ENCODE results near the gene EPS8.

Gene EPS8

GRCh38 chr12:15815730-15816129 is 26.5 kb upstream of the EPS8 start:
- Histone ChIP-seq H3K9ac (ENCODE audit: low read length) (no peak overlapping the region), H3K4me1 (ENCODE audit: insufficient read depth, low read length, severe bottlenecking) (no peaks in the 10 kb centered on the region), H3K4me2 (ENCODE audit: low read length) (no peak overlapping the region), H4K20me1 (ENCODE audit: insufficient read depth, low read length) (no peaks in the 10 kb centered on the region), H3K79me2 (ENCODE audit: insufficient read depth, low read length) (no peaks in the 10 kb centered on the region), H2AFZ (ENCODE audit: low read length) (no peak overlapping the region), H3K9me2 (ENCODE audit: low read depth, low read length) (no peaks in the 10 kb centered on the region), H3K36me3 (ENCODE audit: insufficient read depth, low read length) (no peaks in the 10 kb centered on the region), H3K27ac (ENCODE audit: low read depth, low read length, poor library complexity, severe bottlenecking) (no peak overlapping the region), H3K4me3 (ENCODE audit: low read depth, low read length, poor library complexity, severe bottlenecking) (no peak overlapping the region), H3K27me3 (ENCODE audit: insufficient read depth, low read length) (no peaks in the 10 kb centered on the region), H3K9me3 (ENCODE audit: low read length) (no peaks in the 10 kb centered on the region), H3F3A (ENCODE audit: insufficient read depth, low read length) (no peaks in the 10 kb centered on the region)
- TF ChIP-seq CTCF (IDR thresholded peaks at IDR 0.05; ENCODE audit: low read length), result no peak
- TF ChIP-seq EZH2 (IDR thresholded peaks at IDR 0.05; ENCODE audit: borderline replicate concordance, low read length), result no peak

DNA sequence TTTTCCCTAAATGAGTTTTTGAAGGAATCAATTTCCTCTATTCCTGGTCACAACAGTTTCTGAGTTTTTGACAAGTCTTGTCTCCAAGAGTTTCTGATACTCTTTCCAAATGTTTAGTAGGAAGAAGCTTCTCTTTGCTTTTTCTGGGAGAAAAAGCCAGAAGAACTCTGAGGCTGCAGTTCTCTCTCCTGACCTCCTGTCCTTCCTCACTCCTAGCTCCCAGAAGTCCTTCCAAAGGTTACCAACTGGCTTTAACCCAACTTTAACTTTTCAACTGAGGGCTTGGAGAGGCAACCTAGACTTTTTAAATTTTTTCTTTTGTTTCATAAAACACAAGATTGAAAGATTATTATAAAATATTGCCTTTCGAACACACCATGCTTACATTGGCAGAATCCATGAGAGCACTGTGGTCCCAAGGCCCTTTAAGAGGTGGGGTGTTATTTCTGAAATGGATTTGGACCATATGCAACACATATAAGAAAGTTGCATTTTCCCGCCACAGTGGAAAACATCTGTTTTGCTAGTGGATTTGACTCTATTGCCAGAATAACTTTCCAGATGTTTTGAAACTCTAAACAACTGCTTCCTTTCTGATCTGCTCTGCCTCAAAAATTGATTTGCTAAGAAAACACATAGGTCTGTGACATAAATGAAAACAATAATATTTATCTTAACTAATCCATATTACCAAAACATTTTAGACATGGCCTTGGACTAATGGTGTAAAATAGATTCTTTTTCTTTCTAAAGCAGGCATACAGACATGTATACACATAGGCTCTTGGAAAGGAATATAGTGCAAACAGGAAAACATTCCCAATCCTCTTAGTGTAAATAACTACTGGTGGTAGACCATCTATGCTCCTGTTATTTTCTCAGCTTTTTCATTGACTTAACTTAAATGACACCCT is 22.3 kb upstream of the EPS8 start:
- no peaks in the 10 kb centered on the region for H3K27me3 ChIP-seq (ENCODE audit: insufficient read depth, low read length)
- no peaks in the 10 kb centered on the region for H3K36me3 ChIP-seq (ENCODE audit: insufficient read depth, low read length)
- H3K9me2 ChIP-seq (ENCODE audit: low read depth, low read length), result no peaks in the 10 kb centered on the region
- no peak overlapping the region for H3K27ac ChIP-seq (ENCODE audit: low read depth, low read length, poor library complexity, severe bottlenecking)
- H3K79me2 ChIP-seq (ENCODE audit: insufficient read depth, low read length), result no peaks in the 10 kb centered on the region
- no peaks in the 10 kb centered on the region for H4K20me1 ChIP-seq (ENCODE audit: insufficient read depth, low read length)
- H3K4me1 ChIP-seq (ENCODE audit: insufficient read depth, low read length, severe bottlenecking), result no peaks in the 10 kb centered on the region
- no peak overlapping the region for H3K9ac ChIP-seq (ENCODE audit: low read length)
- no peaks in the 10 kb centered on the region for H3F3A ChIP-seq (ENCODE audit: insufficient read depth, low read length)
- H3K4me3 ChIP-seq (ENCODE audit: low read depth, low read length, poor library complexity, severe bottlenecking), result no peak overlapping the region
- H2AFZ ChIP-seq (ENCODE audit: low read length), result no peak overlapping the region
- no peaks in the 10 kb centered on the region for H3K9me3 ChIP-seq (ENCODE audit: low read length)
- TF ChIP-seq CTCF (IDR thresholded peaks at IDR 0.05; ENCODE audit: low read length) (no peak), EZH2 (IDR thresholded peaks at IDR 0.05; ENCODE audit: borderline replicate concordance, low read length) (no peak)
- no peak overlapping the region for H3K4me2 ChIP-seq (ENCODE audit: low read length)

GRCh38 chr12:15808652-15809051 is 19.5 kb upstream of the EPS8 start:
- no peaks in the 10 kb centered on the region for H3K9me3 ChIP-seq (ENCODE audit: low read length)
- H3K4me3 ChIP-seq (ENCODE audit: low read depth, low read length, poor library complexity, severe bottlenecking), result no peak overlapping the region
- no peaks in the 10 kb centered on the region for H3K27me3 ChIP-seq (ENCODE audit: insufficient read depth, low read length)
- no peaks in the 10 kb centered on the region for H3K36me3 ChIP-seq (ENCODE audit: insufficient read depth, low read length)
- H4K20me1 ChIP-seq (ENCODE audit: insufficient read depth, low read length), result no peaks in the 10 kb centered on the region
- no peak overlapping the region for H2AFZ ChIP-seq (ENCODE audit: low read length)
- no peak overlapping the region for H3K9ac ChIP-seq (ENCODE audit: low read length)
- H3K4me1 ChIP-seq (ENCODE audit: insufficient read depth, low read length, severe bottlenecking), result no peaks in the 10 kb centered on the region
- no peaks in the 10 kb centered on the region for H3F3A ChIP-seq (ENCODE audit: insufficient read depth, low read length)
- no peak for TF ChIP-seq CTCF (IDR thresholded peaks at IDR 0.05; ENCODE audit: low read length)
- no peak for TF ChIP-seq EZH2 (IDR thresholded peaks at IDR 0.05; ENCODE audit: borderline replicate concordance, low read length)
- H3K9me2 ChIP-seq (ENCODE audit: low read depth, low read length), result no peaks in the 10 kb centered on the region
- no peaks in the 10 kb centered on the region for H3K79me2 ChIP-seq (ENCODE audit: insufficient read depth, low read length)
- no peak overlapping the region for H3K4me2 ChIP-seq (ENCODE audit: low read length)
- H3K27ac ChIP-seq (ENCODE audit: low read depth, low read length, poor library complexity, severe bottlenecking), result no peak overlapping the region

All from OCI-LY1 (cell line).